DLD1 (cell line): Measurements from ENCODE around the gene APBA2.
"Not testable (repeated sequence)": the region's sequence is repeated elsewhere in the genome, so short reads cannot be mapped to it uniquely, and the experiment has no call there.

Experiments used
- in situ Hi-C: cut with HindIII; loops from 2 replicates; pipeline ENCODE4 v1.10.0; 2017; ENCODE audit warnings: low sequenced_read_pairs

The APBA2 gene

GRCh38 chr15:29031502-29032228, 145.9 kb downstream of the APBA2 start:
- in situ Hi-C loops, result no loop called here

- in situ Hi-C loops, result no loop called here
Observed at GRCh38 chr15:29032229-29032625, 146.5 kb downstream of the APBA2 start.

- in situ Hi-C loops, result no loop called here
Observed at GRCh38 chr15:29032751-29033150, 147.0 kb downstream of the APBA2 start.

GRCh38 chr15:29034151-29034550, 148.4 kb downstream of the APBA2 start:
- in situ Hi-C loops, result no loop called here

GRCh38 chr15:29034593-29035335, 149.0 kb downstream of the APBA2 start:
- in situ Hi-C loops, result no loop called here

- in situ Hi-C loops, result no loop called here
Observed at GRCh38 chr15:29035336-29036285, 149.8 kb downstream of the APBA2 start.

GRCh38 chr15:29037997-29038705, 152.4 kb downstream of the APBA2 start:
- in situ Hi-C loops, result no loop called here

GRCh38 chr15:29039466-29040369, 153.9 kb downstream of the APBA2 start:
- in situ Hi-C loops, result no loop called here

- in situ Hi-C loops, result no loop called here
Observed at GRCh38 chr15:29040370-29040751, 154.6 kb downstream of the APBA2 start.

- in situ Hi-C loops, result no loop called here
Observed at GRCh38 chr15:29043736-29044502, 158.1 kb downstream of the APBA2 start.

- in situ Hi-C loops, result no loop called here
Observed at GRCh38 chr15:29044503-29044901, 158.7 kb downstream of the APBA2 start.

GRCh38 chr15:29045161-29045560, 159.4 kb downstream of the APBA2 start:
- in situ Hi-C loops, result not testable (repeated sequence)

GRCh38 chr15:29045717-29046116, 159.9 kb downstream of the APBA2 start:
- in situ Hi-C loops, result no loop called here

- in situ Hi-C loops, result no loop called here
Observed at GRCh38 chr15:29046281-29046810, 160.6 kb downstream of the APBA2 start.

GRCh38 chr15:29046977-29047376, 161.2 kb downstream of the APBA2 start:
- in situ Hi-C loops, result no loop called here

GRCh38 chr15:29048011-29048410, 162.2 kb downstream of the APBA2 start:
- in situ Hi-C loops, result no loop called here

GRCh38 chr15:29050870-29051269, 165.1 kb downstream of the APBA2 start:
- in situ Hi-C loops, result no loop called here

- in situ Hi-C loops, result no loop called here
Observed at GRCh38 chr15:29051422-29051821, 165.6 kb downstream of the APBA2 start.

GRCh38 chr15:29053006-29053405, 167.2 kb downstream of the APBA2 start:
- in situ Hi-C loops, result no loop called here
